GM18870 (cell line): ENCODE data around the gene MUL1.
"Not testable (repeated sequence)": the region's sequence is repeated elsewhere in the genome, so short reads cannot be mapped to it uniquely, and the experiment has no call there.

ENCODE experiments used
- ATAC-seq: cut with Tn5 transposase; IDR thresholded peaks from one replicate; pipeline ENCODE4 v1.9.1; 2021; ENCODE audit warnings: moderate library complexity; ENCODE audit not compliant: unreplicated experiment

Gene MUL1

DNA sequence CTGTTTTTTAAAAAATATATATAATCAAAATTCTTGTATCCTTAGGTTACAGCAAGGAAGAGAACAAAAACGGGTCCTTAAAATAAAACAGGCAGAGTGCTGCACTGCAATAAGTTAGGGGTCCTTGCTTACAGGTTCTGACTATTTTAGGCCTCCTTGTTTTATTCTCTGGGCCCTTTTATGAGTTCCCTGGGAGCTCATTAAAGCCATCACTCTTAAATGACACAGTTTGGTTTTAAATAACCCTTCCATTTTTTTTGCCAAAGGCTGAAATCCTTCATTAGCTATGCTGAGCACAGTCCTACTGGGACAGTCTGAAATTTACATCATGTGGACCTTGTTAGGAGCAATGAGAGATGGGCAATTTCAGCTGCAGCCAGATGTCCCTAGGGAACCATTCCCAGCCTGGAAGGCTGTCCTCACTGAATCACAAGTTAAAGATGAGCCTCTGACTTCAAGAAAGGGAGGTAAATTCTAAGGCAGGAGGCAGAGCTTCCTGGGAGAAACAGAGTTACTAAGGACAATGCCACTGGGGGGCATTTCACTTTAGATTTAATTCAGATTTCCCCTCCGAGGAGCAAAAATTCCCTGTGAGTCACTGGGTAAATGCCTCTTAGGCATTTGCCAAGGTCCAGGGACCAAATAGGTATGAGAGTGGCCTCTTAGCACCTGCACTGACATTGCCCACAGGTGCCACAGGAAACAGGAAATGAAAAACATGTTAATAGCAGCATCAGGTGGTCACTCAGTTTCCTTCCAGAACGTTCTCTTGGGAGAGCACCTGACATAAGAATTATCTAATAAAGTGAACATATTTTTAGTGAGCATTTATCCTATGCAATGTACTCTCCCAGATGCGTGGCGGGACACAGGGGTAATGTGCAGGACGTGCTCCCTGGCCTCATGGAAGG, 3.8 kb upstream of the MUL1 start:
- no peak for ATAC-seq

DNA sequence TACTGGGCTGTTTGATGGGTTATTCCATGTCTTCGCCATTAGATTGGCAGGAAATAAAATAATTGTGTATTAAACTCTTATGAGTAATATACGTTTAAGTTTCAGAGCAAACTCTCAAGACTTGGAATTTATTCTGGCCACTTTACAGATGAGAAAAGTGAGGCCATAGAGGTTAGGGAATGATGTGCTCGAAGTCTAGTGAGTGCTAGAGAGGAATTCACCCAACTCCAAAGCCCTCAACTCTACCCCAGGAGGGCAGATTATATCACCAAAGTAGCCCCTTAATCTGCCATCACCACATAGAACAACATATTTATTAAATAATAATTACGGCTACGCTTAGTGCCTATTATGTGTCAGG, 440 bp upstream of the MUL1 start:
- no peak for ATAC-seq

DNA sequence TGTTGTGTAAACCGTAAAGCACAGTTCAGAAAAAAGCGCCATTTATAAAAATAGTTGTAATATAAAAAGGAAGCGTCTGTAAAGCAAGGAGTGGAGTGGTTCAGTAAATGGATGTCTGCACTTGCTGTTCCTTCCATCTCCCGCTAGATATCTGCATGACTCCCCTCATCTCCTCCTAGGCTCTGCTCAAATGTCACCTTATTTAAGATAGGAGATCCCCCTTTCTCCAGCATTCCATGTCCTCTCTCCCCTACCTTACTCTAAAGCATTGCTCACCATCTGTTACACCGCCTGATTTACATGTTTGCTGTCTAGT, 745 bp downstream of the MUL1 start:
- ATAC-seq: peak; percentile 16

DNA sequence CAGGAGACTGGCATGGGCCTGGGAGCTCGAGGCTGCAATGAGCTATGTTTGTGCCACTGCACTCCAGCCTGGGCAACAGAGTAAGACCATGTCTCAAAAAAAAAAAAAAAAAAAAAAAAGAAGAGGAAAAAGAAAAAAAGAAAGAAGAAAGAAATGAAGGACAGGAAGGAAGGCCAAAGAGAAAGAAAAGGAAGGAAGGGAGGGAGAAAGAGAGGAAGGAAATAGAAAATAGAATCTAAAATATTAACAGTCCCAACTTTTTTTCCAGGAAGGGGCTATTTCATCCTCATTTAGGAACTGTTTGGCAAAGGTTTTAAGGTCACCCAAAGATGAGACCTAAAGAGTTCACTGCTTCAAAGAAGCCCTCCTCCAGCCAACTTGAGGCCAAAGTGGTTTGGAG, 2.5 kb downstream of the MUL1 start:
- no peak for ATAC-seq

DNA sequence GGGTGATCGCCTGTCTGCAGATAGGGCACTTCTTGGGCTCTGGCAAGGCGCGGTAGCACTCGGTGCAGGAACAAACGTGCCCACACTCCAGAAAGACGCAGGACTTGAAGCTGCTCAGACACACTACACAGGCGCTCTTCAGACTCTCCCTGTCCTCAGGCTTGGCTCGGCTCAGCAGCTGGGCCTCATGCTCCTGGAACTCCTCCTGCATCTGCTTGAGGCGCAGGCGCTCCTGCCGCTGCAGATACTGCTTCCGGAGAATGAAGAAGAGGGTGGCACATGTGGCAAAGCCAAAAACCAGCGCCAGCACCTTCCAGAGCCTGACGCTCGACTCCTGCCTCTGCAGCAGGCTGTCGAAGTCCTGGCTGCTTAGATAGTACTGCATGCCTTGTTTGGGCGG, 7.2 kb downstream of the MUL1 start:
- no peak for ATAC-seq

DNA sequence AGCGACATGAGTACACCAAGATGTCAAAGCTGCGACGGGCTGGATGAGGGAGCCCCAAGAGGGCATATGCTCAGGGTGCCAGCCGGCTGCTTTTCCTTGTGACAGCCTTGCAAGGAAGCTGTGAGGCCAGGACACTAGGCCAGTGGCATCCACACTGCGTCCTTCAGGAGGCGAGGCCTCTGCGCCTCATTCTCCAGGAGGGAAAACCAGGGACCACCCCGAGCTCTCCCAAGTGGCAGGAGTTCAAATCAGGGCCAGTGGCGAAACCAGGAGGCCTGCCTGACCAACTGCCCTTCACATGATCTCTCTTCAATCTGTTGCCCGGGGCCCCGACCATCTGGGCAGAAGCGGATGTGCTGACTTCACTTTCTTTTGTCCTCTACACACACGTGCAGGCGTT, 8.2 kb downstream of the MUL1 start:
- ATAC-seq: no peak

DNA sequence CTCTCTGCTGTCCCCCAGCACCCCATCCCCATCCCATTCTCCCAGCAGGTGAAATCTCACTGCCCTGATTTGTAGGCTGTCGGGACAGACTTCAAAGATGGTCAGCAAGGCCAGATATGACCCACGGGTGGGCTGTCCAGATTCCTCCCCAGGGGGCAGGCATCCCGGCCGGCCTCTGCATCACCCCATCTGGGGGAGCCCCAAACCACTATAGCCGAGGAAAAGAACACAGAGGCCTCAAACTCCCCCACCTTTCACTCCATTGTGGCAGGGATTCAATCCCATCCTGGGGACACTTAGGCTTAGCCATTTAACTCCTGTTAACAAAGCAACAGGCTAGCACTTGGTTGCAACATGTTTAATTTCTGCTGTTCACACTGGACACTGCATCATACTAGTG, 8.8 kb downstream of the MUL1 start:
- no peak for ATAC-seq

DNA sequence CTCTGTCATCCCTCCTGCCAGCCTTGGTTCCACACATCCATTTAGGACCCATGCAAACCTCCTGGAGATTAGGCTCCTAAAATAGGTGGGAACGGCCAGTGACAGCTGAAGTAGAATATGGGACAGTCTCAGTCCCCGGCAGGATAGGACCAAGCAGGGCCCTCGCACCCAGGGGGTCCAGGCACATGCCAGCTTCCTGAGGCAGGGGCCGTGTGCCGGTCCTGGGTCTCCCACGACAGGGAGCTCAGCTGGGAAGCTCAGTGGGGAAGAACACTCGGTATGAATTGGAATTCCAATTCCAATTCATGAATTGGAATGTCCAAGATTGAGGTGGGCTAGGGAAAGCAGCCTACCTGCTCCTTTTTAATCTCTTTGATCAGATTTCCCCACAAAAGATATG, 9.8 kb downstream of the MUL1 start:
- ATAC-seq: no peak

DNA sequence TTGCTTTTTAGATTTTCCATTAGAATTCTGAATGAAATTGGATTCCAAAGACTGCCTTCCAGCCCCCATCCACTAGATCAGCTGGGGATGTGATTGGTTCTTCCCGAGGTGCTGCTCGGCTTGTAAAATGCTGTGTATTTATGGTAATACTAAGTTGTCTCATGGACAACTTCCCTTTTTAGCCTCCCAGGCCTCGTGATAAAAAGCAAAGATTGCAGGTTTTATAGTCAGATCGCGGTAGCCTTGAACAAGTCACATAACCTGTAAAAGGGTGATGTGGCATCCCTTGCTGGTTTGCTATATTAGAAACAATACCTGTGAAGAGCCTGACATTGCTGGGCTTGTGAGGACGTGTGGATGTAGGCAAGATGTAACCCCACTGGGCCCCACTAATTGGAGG, 10.4 kb downstream of the MUL1 start:
- ATAC-seq: no peak

DNA sequence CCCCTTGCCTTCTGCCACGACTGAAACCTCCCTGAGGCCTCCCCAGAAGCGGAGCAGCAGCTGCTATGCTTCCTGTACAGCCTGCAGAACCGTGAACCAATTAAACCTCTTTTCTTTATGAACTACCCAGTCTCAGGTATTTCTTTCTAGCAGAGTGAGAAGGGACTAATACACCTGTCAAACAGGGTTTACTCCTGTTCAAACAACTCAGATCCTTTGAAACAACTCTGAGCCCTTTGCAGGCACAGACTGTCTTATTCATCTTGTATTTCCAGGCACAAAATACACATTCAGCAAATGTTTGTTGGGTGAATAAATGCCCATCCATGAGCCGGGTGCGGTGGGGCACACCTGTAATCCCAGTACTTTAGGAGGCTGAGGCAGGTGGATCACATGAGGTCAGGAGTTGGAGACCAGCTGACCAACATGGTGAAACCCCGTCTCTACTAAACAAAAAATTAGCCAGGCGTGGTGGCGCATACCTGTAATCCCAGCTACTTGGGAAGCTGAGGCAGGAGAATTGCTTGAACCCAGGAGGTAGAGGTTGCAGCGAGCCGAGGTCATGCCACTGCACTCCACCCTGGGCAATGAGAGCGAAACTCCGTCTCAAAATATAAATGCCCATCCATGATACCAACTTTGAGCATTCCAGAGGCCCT, 11.1 kb downstream of the MUL1 start:
- ATAC-seq: not testable (repeated sequence)

DNA sequence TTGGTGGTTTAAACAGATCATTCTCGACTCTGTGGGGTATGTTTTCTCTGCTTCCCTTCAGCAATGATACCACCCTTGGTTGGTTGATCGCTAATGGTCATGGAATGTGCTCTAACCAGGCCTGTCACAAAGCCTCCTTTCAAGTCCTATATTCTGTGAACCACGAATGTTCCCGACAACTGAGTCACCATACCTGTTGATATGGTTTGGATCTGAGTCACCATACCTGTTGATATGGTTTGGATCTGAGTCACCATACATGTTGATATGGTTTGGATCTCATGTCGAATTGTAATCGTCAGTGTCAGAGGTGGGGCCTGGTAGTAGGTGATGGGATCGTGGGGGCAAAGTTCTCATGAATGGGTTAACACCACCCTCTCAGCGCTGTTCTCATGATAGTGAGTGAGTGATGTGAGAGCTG, 11.7 kb downstream of the MUL1 start:
- no peak for ATAC-seq

DNA sequence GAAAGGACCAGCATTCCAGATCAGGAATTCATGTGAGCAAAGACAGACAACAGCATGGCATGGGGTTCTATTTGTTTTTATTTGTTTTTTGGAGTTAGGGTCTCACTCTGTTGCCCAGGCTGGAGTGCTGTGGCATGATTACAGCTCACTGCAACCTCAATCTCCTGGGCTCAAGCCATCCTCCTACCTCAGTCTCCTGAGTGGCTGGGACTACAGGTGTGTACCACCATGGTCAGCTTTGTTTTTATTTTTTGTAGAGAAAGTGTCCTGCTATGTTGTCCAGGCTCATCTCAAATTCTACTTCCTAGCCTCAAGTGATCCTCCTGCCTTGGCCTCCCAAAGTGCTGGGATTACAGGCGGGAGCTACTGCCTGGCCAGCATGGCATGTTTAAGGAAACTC, 12.3 kb downstream of the MUL1 start:
- ATAC-seq: no peak

DNA sequence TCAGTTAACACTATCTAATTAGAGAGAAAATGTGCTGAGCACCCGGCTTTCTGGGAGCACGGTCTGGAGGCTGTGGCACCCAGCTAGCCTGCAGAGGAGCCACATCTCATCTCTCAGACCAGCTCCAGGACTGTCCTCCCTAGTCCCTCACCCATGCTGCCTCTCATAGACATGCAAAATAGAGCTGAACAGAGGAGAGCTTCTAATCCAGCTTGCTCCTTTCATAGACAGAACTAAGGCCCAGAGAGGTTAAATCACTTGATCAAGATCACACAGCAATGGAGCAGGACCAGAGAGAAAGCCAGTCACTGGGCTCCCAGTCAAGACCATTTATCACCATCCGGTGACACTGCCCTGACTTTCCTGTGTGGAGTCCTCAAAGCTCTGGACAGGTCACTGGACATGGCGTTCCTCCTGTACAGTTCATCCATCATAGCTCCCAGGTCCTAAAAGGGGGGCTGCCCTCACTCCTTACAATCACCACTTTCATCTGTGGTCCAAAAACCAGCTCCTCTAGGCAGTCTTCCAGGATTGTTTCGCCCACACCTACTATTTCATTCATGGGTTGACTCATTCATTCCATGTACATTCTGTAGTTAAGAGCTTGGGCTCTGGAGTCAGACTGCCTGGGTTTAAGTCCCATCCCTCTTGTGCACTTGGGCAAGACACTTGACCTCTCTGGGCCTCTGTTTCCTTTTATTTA, 13.2 kb downstream of the MUL1 start:
- no peak for ATAC-seq

DNA sequence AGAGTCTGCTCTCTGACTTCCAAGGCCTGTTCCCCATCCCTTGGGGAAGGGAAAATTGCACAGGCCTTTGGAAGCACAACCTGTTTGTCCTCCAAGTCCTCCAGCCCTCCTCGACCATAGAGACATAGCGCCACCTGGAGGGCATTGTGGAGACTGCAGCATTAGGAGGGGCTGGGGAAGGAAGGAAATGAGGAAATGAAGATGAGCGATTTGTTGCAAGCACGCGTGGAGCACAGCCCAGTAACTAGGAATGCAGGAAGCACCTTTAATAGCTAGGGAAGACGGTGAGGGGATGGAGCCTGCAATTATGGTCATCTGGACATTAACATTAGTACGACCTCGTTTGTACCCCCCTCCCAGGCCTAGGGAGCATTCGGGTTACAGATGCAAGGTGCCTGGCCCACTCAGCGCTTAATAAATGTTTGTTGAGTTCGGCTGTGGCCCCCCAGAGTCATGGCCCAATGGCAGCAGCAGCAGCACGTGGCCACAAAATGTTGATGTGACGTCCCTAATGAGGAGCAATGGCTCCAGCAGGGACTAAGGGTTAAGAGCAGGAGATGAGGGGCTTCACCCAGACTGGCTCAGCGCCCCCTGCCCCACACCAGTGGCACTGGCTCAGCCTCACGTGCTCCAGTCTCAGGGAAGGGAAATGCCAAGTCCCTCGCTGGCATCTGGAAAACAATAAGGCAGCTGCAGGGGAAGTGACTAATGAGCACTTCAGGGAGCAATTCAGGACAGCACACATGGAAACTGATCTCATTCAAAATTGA, 13.9 kb downstream of the MUL1 start:
- no peak for ATAC-seq

DNA sequence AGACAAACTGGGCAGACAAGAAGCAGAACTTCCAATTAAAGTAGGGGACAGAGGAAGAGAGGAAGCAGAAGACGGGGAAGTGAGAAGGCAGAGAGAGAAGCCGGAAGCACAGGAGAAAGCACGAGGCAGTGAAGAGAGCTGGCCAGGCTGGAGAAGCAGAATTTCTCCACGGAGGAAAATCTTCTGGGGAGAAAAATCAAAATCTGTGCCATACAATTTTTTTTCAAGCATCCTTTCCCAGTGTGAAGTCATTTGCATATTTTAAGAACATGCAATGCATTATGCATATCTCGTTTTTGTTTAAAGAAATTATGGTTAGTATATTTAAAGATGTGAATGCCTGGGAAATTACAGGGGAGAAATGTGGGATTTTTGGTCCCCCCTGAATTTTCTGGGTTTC, 14.6 kb downstream of the MUL1 start:
- no peak for ATAC-seq

DNA sequence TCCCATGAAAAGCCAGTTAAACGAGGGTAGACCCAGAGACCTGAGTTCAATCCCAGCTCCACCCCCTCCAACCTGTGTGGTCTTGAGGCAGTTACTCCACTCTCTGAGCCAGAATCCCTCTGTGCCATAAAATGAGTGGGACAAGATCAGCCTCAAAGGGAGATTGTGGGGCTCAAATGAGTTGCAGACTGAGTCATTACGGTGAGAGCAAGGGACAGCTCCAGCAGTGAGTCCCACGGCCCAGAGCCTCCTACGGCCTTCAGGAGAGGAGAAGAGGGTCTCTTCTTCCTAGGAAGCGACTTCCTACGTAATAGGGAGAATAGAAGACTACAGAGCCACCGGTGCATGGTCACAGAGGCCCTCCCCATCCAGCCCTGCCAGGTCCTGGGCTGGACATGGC, 15.2 kb downstream of the MUL1 start:
- no peak for ATAC-seq

DNA sequence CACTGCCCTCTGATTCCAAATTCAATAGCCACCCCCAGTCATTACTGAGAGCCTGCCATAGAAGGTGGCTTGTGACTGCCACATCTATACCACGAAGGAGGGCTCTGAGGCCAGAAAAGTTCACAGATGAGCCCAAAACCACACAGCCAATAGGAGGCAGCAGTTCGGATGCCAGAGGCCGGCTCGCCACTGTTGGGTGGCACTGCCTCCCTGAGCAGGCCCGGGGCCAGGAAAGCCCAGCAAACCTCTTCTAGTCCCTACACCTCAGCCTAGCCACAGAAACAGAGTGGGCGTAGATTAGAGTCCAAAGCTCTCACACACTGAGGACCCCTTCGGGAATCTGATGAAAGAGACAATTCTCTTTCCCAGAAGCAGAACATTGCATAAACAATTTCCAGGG, 16.1 kb downstream of the MUL1 start:
- no peak for ATAC-seq

DNA sequence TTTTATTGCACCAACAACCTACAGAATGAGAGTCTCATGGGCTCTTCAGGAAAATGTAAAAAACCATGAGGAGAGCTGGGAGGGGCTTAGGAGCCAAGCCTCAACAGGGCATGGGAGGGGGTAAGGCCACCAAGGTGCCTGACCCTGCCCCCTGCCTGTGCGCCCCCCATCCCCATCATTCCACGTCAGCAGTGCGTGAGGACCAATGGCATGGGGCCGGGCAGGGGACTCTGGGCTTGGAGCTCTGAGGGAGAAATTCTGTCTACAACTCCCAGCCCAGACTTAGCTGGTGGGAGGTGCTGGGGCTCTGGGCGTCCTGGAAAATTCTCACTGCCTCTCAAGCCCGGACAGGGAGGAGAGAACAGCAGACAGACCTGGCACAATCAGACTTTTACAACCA, 16.8 kb downstream of the MUL1 start:
- ATAC-seq: no peak

DNA sequence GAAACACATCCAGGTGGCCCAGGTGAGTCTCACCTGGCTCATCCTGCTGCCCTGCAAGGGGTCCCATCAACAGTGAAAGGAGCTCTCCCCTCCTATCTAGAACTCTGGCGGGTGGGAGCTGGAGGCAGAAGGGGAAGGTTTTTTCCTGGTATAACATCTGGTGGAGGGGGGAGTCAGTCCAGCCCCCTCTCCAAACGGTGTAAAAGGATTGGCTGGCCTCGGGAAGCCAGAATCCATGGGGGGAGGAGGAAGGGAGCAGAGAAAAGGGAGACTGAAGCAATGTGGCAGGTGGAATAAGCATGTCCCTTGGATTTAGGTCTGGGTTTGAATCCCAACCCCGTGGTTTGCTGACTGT, 20.7 kb downstream of the MUL1 start:
- no peak for ATAC-seq

DNA sequence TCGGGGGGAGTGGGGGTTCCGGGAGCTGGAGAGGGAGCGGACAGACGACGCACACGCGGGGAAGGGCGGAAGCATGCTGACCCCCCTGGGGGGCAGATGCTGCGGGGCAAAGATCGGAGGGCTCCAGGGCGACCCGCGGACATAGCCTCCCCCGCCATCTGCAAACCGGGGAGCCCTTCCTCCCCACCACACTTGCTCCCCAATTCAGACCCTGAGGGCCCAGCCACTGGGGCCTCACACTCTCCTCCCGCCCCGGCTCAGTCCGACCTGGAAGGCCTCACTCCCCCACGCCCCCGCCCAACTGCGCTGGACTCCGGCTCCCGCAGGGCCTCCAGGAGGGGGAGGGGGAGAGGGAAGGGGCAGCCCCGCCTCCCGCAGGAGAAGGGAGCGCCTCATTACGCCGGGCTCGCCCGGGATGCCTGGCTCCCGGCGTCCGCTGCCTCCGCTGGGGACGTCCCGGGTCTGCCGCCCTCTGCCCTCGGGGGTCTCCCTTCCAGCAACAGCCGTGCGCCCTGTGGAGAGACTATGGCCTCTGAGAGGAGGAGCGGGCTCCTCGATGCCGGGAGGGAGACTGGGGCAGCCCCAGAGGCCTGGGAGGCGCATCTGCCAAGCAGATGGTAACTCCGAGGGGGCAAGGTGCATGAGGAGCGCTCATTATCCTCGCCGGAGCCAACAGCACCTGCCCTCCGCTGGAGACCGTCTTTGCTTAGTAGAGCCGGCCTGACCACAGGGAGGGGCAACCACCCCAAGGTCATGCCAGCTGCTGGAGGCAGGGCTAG, 21.3 kb downstream of the MUL1 start:
- no peak for ATAC-seq
